Activated T-helper 17 cell treated with anti-CD3 and anti-CD28 coated beads, Interleukin-2, amount 50 U/mL, for 72 hours (primary cell): ENCODE results near the gene LSAMP. TPM values are rescaled to one million over a fixed set of nuclear protein-coding genes. Genes with fewer than 3 reads are reported as not detected.
A peak's percentile ranks its signal among the peaks of the same experiment; 100 is the strongest.

Source experiments
- ATAC-seq: fragments of 150-1000 bp; cut with Tn5 transposase; replicated peaks from 2 replicates; pipeline ENCODE4 v1.10.0; 2021; ENCODE audit warnings: mild to moderate bottlenecking, moderate library complexity
- H3K27ac Mint-ChIP-seq: one replicate; pipeline ENCODE4 v1.8.0; 2022; ENCODE audit warnings: mixed read lengths
- H3K27me3 Mint-ChIP-seq: one replicate; pipeline ENCODE4 v1.8.0; 2022; ENCODE audit warnings: mixed read lengths
- H3K36me3 Mint-ChIP-seq: one replicate; pipeline ENCODE4 v1.8.0; 2022; ENCODE audit warnings: low read depth, mild to moderate bottlenecking, mixed read lengths
- H3K4me1 Mint-ChIP-seq: one replicate; pipeline ENCODE4 v1.8.0; 2022; ENCODE audit warnings: mixed read lengths
- H3K4me3 Mint-ChIP-seq: one replicate; pipeline ENCODE4 v1.8.0; 2022; ENCODE audit warnings: mild to moderate bottlenecking, mixed read lengths
- H3K9me3 Mint-ChIP-seq: one replicate; pipeline ENCODE4 v1.8.0; 2022; ENCODE audit warnings: mixed read lengths
- total RNA-seq, 2 donors: library from RNA; stranded (reverse); gene quantifications; one replicate each; pipeline ENCODE4 v1.2.3, GENCODE V29; 2022

Gene LSAMP
- total RNA-seq, 2 donors from 2014 or later = not detected

DNA sequence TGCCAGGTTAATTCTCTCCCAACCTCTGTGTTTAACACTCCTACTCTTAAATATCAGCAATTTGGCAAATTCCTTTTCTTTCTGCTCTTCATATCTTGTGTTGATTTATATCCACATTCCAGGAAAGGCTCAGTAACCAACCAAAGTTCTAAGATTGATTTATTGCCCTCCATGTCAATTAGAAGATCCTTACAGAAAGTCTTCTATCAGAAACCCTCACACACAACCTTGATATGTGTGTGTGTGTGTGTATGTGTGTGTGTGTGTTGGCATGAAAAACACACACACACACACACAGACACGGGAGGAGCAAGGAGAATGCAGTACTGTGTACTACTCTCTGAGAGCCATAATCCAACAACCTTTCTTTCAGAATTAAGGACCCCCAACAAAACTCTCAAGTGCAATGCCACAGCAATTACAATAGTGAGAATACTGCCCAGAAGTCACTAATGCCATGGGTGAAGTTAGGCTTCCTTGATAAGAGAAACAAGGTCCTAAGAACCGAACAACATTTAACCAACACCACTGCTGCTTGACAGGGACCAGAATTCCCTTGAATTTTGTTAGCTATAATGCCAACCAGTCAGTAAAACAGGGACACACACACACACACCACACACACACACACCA is 1.1 kb downstream of the LSAMP start:
- H3K4me1 Mint-ChIP-seq = no peaks in the 10 kb centered on the region
- no peak overlapping the region for H3K4me3 Mint-ChIP-seq
- H3K36me3 Mint-ChIP-seq = no peaks in the 10 kb centered on the region
- no peak for ATAC-seq
- no peak overlapping the region for H3K27ac Mint-ChIP-seq
- no peaks in the 10 kb centered on the region for H3K9me3 Mint-ChIP-seq
- peaks cover 4% of the 10 kb centered on the region for H3K27me3 Mint-ChIP-seq

DNA sequence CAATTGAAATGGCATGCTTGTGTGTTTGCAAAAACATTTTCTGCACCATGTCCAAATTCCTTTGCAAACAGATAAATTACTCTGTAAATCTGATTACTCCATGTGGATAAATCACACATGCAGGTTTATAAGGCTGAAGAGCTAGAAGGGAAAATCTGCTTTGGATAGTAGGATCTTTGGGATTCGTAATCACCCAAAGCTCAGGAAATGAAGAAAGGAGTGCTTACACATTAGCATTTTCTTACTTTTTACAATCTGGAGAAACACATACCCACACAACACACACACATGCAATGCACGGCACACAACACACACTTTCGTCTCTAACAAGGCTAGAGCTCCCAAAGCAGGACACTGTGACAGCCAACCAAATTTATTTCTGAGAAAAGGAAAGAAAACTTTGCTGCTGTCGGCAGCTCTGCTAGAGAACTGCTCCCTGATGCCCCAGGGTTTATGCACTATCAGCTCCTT is 2.1 kb downstream of the LSAMP start:
- Mint-ChIP-seq H3K9me3 (peaks cover 4% of the 10 kb centered on the region), H3K27me3 (peaks cover 4% of the 10 kb centered on the region), H3K27ac (no peak overlapping the region), H3K4me3 (no peak overlapping the region), H3K36me3 (no peaks in the 10 kb centered on the region), H3K4me1 (no peaks in the 10 kb centered on the region)
- ATAC-seq = no peak

DNA sequence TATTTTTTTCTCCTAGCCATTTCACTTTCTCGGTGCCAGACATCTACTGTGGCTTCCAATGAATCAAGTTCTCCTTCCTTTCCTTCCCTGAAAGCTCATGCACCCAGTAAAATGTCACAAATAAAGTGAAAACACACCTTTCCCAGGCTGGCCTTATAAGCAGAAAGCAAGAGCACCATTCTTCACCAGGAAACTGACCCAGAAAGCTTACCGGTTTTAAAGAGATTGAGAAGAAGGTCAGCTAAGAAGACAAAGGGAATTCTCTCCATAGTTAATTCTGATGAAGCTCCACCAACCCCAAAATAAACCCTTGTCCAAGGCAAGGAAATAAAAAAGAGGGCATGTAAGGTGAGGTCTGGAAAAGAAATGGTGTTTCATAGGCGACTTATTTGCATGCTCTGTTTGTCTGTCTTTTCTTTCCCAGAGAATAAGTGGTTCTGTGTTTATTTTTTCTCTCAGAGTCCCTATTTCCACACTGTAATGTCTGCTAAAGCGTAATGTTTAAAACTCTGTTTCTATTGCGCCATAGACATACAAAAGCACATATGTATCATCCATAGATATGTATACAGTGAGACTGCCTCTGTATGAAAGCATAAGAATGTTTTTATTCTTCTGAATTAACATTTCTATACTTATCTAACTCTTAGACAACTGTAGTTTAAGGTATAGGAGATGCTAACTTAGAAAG is 2.8 kb downstream of the LSAMP start:
- peaks cover 4% of the 10 kb centered on the region for H3K9me3 Mint-ChIP-seq
- no peak overlapping the region for H3K27ac Mint-ChIP-seq
- H3K4me1 Mint-ChIP-seq = no peaks in the 10 kb centered on the region
- H3K36me3 Mint-ChIP-seq = no peaks in the 10 kb centered on the region
- peaks cover 4% of the 10 kb centered on the region for H3K27me3 Mint-ChIP-seq
- H3K4me3 Mint-ChIP-seq = no peak overlapping the region
- ATAC-seq = no peak

DNA sequence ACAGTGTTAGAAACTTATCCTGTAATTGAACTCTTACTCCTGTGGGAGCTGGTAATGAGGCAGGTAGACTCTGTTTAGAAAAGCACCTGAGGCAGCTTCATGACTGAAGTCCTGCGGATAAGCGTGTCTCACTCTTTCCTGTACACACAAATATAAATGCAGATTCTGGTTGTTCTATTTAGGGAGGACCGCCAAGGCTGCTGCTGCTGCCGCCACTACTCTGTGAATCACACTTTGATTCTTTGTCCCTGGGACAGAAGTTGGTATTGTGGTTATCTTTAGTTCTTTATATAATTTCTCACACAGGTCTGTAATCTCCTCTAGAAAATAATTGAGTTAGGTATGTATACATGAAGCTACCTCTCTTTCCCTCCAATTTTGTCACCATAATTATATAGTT is 3.6 kb downstream of the LSAMP start:
- no peaks in the 10 kb centered on the region for H3K4me1 Mint-ChIP-seq
- no peak for ATAC-seq
- H3K9me3 Mint-ChIP-seq = peaks cover 4% of the 10 kb centered on the region
- H3K27me3 Mint-ChIP-seq = peaks cover 4% of the 10 kb centered on the region
- H3K4me3 Mint-ChIP-seq = no peak overlapping the region
- no peaks in the 10 kb centered on the region for H3K36me3 Mint-ChIP-seq
- no peak overlapping the region for H3K27ac Mint-ChIP-seq

DNA sequence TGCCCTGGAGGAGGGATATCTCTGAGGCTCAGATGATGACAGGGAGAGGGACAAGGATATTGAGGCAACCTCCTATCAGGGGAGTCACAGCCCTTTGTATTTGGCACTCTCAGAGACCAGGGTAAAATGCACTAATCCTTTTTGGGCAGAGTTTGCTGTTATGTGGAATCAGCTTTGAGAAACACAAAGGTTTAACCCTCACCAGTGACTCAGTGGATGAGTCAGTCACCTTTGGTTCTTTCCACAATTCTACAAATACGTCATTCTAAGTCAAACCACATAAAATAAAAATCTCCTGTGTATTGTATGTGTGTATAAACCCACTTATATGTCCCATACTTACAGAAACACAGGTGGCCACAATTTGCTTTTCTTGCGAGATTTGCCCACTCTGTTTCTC is 5.1 kb downstream of the LSAMP start:
- H3K27ac Mint-ChIP-seq = no peak overlapping the region
- no peak overlapping the region for H3K4me3 Mint-ChIP-seq
- ATAC-seq = peak; percentile 18
- no peaks in the 10 kb centered on the region for H3K4me1 Mint-ChIP-seq
- no peaks in the 10 kb centered on the region for H3K36me3 Mint-ChIP-seq
- peaks cover 4% of the 10 kb centered on the region for H3K27me3 Mint-ChIP-seq
- peaks cover 9% of the 10 kb centered on the region for H3K9me3 Mint-ChIP-seq

DNA sequence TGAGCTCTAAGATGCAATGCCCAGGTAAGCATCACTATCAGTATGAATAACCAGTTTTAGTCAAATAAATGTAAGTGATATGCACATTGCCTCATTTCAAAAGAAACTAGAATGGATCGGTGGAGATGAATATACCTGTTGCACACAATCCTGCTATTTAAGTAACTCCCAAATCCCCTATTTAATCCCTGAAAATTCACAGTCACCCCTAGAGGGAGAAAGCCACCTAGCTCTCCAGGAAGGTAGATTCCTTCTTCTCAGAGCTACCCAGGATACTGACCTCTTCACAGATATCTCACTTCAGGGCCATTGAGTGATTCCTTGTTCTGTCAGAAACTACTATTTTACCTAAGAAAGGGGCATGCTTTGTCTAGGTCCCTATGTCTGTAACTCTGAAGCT is 11.7 kb downstream of the LSAMP start:
- peaks cover 11% of the 10 kb centered on the region for H3K9me3 Mint-ChIP-seq
- H3K4me3 Mint-ChIP-seq = no peak overlapping the region
- no peaks in the 10 kb centered on the region for H3K27me3 Mint-ChIP-seq
- no peak overlapping the region for H3K27ac Mint-ChIP-seq
- H3K36me3 Mint-ChIP-seq = no peaks in the 10 kb centered on the region
- H3K4me1 Mint-ChIP-seq = no peaks in the 10 kb centered on the region
- no peak for ATAC-seq

DNA sequence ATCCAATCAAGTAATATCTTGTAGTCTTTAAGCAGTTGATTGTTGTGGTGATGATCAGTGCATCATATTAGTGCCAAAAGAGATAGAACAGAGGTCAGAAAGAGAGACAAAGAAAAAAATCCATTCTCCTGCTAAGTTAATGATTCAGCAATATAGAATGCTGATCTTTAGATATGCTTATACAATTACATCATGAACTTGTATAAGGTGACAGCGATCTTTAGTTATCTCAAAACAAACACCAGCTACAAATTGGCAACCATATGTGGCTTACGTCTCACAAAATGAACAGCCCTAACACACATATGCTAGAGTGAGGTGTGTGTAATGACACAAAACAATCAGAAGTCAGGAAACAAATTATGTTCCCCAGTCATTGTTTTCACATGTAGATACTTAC is 12.5 kb downstream of the LSAMP start:
- Mint-ChIP-seq H3K36me3 (no peaks in the 10 kb centered on the region), H3K27ac (no peak overlapping the region), H3K4me1 (no peaks in the 10 kb centered on the region), H3K9me3 (peaks cover 11% of the 10 kb centered on the region), H3K27me3 (no peaks in the 10 kb centered on the region), H3K4me3 (no peak overlapping the region)
- no peak for ATAC-seq

DNA sequence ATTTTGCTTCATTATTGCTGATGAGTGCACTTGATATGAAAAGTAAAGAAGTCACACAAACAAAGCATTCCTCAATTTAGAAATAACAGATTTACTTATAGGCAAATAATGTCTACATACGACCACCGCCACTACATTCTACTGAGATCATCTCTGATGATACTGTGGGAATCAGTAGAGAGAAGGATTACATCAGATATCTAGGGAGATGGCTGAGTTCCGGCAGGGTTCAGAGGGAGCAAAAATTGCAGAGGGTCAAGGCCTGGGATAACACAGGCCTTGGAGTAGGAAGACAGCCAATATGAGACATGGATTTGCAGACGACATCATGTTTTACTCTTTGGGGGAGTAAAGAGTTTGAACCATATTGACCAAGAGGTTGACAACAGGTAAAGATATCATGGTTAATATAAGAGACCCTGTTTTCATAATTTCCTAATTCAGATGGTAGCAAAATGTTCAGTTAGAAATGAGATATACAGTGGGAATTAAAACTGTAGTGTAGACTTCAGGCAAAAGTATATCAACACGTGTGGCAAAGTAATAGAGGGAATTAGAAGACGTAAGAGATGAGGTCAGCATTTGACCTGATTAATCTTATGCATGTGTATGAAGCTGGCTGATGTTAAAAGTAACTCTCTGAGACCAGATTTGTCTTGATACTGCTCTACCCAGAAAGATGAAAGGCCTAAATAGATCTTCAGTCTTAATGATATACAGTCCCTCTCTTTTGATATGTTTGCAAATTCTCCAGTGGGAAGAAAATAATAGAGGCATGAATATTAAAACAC is 15.6 kb downstream of the LSAMP start:
- no peak for ATAC-seq
- Mint-ChIP-seq H3K9me3 (peaks cover 6% of the 10 kb centered on the region), H3K4me3 (no peak overlapping the region), H3K36me3 (no peaks in the 10 kb centered on the region), H3K27me3 (no peaks in the 10 kb centered on the region), H3K4me1 (no peaks in the 10 kb centered on the region), H3K27ac (no peak overlapping the region)

DNA sequence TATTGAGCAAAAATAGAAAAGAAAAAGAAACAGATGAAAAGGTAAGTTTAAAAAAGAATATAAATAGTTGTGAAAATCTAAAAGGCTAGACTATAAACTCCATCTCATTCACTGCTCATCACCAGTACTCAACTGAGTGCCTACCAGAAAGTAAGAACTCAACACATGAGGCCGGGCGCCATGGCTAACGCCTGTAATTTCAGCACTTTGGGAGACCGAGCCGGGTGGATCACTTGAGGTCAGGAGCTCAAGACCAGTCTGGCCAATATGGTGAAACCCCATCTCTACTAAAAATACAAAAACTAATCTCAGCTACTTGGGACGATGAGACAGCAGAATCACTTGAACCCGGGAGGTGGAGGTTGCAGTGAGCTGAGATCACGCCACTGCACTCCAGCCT is 19.3 kb downstream of the LSAMP start:
- Mint-ChIP-seq H3K27ac (no peak overlapping the region), H3K36me3 (no peaks in the 10 kb centered on the region), H3K4me3 (no peak overlapping the region), H3K4me1 (no peaks in the 10 kb centered on the region), H3K27me3 (no peaks in the 10 kb centered on the region), H3K9me3 (peaks cover 11% of the 10 kb centered on the region)
- no peak for ATAC-seq

DNA sequence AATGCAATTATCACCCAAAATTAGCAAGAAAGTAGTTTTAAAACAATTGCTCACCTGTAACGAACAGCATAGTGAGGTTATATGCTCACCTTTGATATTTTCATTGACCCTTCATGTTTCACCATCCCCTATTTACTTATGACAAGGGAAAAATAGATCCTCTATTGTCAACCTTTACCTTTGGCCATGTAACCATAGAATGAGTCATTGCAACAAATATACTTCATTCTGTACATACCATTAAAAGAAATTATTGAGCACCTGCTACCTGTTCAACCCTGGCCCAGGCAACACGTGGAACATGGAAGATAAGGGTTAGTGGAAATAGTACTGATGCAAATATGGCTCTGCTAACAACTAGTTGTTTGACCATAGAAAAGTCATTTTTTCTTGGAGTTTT is 20.2 kb downstream of the LSAMP start:
- H3K27ac Mint-ChIP-seq = no peak overlapping the region
- no peak overlapping the region for H3K4me3 Mint-ChIP-seq
- H3K4me1 Mint-ChIP-seq = no peaks in the 10 kb centered on the region
- peaks cover 11% of the 10 kb centered on the region for H3K9me3 Mint-ChIP-seq
- no peaks in the 10 kb centered on the region for H3K36me3 Mint-ChIP-seq
- no peaks in the 10 kb centered on the region for H3K27me3 Mint-ChIP-seq
- ATAC-seq = no peak

DNA sequence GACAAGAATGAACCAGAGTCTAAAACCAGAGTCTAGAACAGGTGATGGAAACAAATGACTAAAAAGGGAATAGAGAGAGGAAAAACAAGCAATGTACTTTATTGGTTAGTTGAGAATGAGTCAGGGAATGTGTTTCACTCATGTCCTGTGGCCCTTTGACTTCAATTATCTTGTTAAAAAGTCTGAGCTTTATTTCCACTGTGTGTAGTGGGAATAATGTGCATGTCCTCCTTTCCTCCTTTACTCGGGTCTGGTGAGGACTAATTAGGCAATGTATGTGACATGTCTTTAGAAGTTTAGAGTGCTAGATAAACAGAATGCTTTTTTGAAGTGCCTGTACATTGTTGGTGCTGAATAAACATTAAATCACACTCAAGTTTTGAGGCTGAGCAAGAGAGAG is 21.3 kb downstream of the LSAMP start:
- Mint-ChIP-seq H3K4me1 (no peaks in the 10 kb centered on the region), H3K36me3 (no peaks in the 10 kb centered on the region), H3K4me3 (no peak overlapping the region), H3K27me3 (no peaks in the 10 kb centered on the region), H3K9me3 (peaks cover 8% of the 10 kb centered on the region), H3K27ac (no peak overlapping the region)
- no peak for ATAC-seq

DNA sequence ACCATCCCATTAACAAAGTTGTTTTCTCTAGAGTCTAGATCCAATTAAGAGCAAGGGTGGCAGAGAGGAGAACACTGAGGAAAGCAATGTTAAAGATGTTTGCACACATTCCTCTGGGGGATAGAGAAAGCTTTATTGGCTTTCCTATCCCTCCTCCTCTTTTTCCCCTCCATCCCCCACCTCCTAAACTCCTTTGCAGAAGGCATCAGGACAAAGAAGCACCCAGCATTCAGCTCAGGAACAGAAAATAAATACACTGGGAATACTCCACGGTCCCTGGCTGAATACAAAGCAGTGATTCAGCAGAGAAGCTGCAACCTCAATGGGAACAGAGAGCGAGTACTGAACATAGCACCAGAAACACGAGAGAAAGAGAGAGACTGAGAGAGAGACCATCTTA is 21.9 kb downstream of the LSAMP start:
- Mint-ChIP-seq H3K36me3 (no peaks in the 10 kb centered on the region), H3K27me3 (no peaks in the 10 kb centered on the region), H3K4me1 (no peaks in the 10 kb centered on the region), H3K9me3 (peaks cover 11% of the 10 kb centered on the region), H3K4me3 (no peak overlapping the region), H3K27ac (no peak overlapping the region)
- ATAC-seq = no peak

DNA sequence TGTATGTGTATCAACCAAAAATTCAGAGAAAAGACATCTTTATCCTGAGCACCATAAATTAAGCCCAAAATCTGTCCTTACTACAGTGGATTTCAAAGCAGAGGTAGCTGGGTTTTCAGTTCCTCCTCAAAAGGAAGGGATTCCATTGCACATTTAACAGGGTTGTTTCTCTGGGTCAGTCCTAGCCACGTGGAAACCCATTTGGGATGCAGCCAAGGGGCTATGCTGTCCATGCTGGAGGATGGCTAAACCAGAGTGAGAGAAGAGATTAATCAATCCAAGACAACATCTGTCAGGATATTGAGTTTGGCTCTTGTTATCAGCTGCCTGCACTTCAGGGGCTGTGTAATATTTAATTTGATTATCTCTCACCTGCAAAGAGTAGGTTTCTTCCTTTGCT is 28.1 kb downstream of the LSAMP start:
- H3K9me3 Mint-ChIP-seq = peaks cover 3% of the 10 kb centered on the region
- no peak overlapping the region for H3K4me3 Mint-ChIP-seq
- H3K27ac Mint-ChIP-seq = no peak overlapping the region
- no peaks in the 10 kb centered on the region for H3K27me3 Mint-ChIP-seq
- ATAC-seq = no peak
- H3K36me3 Mint-ChIP-seq = no peaks in the 10 kb centered on the region
- no peaks in the 10 kb centered on the region for H3K4me1 Mint-ChIP-seq

DNA sequence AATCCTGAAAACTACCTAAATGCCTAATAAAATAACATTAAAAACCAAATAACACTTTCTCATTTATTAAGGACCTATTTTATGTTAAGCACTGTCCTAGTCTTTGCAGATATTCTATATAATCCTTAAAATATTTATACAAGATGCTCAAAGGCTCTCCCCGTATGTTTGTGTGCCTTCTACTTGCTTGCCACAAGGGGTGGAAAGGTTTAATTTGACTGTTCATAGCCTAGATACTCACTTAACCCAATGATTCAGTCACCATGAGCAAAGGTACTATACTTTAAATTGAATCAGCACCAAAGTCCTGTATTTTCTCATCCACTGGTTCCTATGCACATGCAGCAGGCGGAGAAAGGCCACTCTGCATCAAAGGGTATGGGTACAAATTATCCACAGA is 32.0 kb downstream of the LSAMP start:
- ATAC-seq = no peak
- Mint-ChIP-seq H3K36me3 (no peaks in the 10 kb centered on the region), H3K27ac (no peak overlapping the region), H3K4me1 (no peaks in the 10 kb centered on the region), H3K4me3 (no peak overlapping the region), H3K27me3 (no peaks in the 10 kb centered on the region), H3K9me3 (no peaks in the 10 kb centered on the region)

DNA sequence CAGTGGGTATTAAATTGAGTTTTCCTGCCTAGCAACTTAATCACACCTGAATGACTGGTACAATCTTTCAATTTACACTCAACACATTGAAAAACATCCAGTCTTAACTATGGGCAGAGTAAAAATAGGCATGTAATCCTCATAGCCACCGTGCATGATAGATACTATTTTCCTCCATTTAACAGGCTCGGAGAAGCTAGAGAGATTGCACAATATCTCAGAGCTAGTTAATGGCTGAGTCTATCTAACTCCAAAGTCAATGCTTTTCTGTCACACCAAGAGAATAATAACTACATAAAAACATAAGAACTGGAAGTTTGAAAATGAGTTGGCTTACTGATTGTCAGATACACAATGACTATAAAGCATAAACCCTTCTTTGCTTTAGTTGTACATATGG is 36.8 kb downstream of the LSAMP start:
- no peak for ATAC-seq
- Mint-ChIP-seq H3K4me1 (no peaks in the 10 kb centered on the region), H3K27me3 (peaks cover 3% of the 10 kb centered on the region), H3K4me3 (no peak overlapping the region), H3K27ac (no peak overlapping the region), H3K36me3 (no peaks in the 10 kb centered on the region), H3K9me3 (no peaks in the 10 kb centered on the region)
